ENCODE measurements around the gene CHST9. TPM values are rescaled to one million over a fixed set of nuclear protein-coding genes. Genes with fewer than 3 reads are reported as not detected.
"Not testable (repeated sequence)": the region's sequence is repeated elsewhere in the genome, so short reads cannot be mapped to it uniquely, and the experiment has no call there.

Gene CHST9
- total RNA-seq, 4 donors from 2014 or later: 0.16 to 0.80 (median 0.41) TPM; not detected in 1

- Histone ChIP-seq H3K27me3 (no peaks in the 10 kb centered on the region), H3K4me1 (no peaks in the 10 kb centered on the region), H3K36me3 (no peaks in the 10 kb centered on the region), H3K4me3 (no peak overlapping the region), H3K9me3 (no peaks in the 10 kb centered on the region), H3K27ac (no peak overlapping the region)
- no peak for DNase-seq
- in situ Hi-C loops (cut with MboI; ENCODE audit: low pct_ligation_motif_present in 1 of 4, low pct_unique_long_range_greater_than_20kb in 1 of 4, low sequenced_read_pairs in 3 of 4): no loop called here
- TF ChIP-seq POLR2A (IDR thresholded peaks at IDR 0.05) (no peak), POLR2AphosphoS5 (IDR thresholded peaks at IDR 0.05) (no peak), EP300 (IDR thresholded peaks at IDR 0.05; ENCODE audit: low read depth) (no peak)
- TF ChIP-seq, protein P1, sequence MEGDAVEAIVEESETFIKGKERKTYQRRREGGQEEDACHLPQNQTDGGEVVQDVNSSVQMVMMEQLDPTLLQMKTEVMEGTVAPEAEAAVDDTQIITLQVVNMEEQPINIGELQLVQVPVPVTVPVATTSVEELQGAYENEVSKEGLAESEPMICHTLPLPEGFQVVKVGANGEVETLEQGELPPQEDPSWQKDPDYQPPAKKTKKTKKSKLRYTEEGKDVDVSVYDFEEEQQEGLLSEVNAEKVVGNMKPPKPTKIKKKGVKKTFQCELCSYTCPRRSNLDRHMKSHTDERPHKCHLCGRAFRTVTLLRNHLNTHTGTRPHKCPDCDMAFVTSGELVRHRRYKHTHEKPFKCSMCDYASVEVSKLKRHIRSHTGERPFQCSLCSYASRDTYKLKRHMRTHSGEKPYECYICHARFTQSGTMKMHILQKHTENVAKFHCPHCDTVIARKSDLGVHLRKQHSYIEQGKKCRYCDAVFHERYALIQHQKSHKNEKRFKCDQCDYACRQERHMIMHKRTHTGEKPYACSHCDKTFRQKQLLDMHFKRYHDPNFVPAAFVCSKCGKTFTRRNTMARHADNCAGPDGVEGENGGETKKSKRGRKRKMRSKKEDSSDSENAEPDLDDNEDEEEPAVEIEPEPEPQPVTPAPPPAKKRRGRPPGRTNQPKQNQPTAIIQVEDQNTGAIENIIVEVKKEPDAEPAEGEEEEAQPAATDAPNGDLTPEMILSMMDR (IDR thresholded peaks at IDR 0.05): no peak
- intact Hi-C loops (cut with DNase I; ENCODE audit: low total_unique reads): no loop called here
- WGBS, 2 donors (ENCODE audit: low coverage in 1 of 2): 0% methylated on average over 1 of the region's 1 CpG; no CpG with 5 or more reads in 1 of the 2 donors
These were observed 254.5 kb downstream of the CHST9 start for GRCh38 chr18:26930630-26931029.

DNA sequence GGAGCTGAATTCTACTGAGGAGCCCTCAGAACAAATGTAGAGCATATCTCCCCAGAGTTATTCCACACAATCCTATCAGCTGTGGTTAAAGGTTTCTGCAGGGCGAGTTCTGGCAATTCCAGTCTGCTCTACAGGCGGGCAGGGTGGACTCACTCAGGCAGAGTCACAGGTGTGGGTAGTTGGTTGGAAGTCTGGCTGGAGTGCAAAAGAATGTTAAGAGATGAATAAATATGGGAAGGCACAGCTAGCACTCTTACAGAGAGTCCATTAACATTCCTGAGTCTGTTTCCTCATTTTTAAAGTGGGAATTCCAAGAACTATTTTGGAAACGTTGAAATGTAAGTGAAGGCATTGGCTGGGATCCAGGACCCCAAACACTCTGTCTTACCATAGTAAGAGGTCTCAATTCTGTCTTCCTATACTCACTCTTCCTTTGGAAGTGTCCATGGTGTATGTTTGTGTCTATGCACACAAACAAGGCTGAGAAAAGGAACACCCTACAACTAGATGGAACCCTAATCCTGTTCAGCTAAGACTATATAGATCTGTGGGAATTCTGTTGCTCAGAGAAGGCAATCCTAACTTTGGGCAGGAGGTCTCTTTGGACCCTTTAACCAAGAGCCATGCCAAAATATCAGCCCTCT, 256.3 kb downstream of the CHST9 start:
- in situ Hi-C loops (cut with MboI; ENCODE audit: low pct_ligation_motif_present in 1 of 4, low pct_unique_long_range_greater_than_20kb in 1 of 4, low sequenced_read_pairs in 3 of 4): no loop called here
- Histone ChIP-seq H3K4me3 (no peak overlapping the region), H3K9me3 (no peaks in the 10 kb centered on the region), H3K27ac (no peak overlapping the region), H3K4me1 (no peaks in the 10 kb centered on the region), H3K27me3 (no peaks in the 10 kb centered on the region), H3K36me3 (no peaks in the 10 kb centered on the region)
- WGBS, 2 donors (ENCODE audit: low coverage in 1 of 2): 61 to 83% methylated on average over 3 of the region's 3 CpGs
- DNase-seq: no peak
- TF ChIP-seq POLR2A (IDR thresholded peaks at IDR 0.05) (no peak), EP300 (IDR thresholded peaks at IDR 0.05; ENCODE audit: low read depth) (no peak), POLR2AphosphoS5 (IDR thresholded peaks at IDR 0.05) (no peak)
- TF ChIP-seq, protein P1 (IDR thresholded peaks at IDR 0.05): no peak
- intact Hi-C loops (cut with DNase I; ENCODE audit: low total_unique reads): no loop called here

GRCh38 chr18:26927822-26928221, 257.3 kb downstream of the CHST9 start:
- H3K27me3 ChIP-seq; in situ Hi-C loops (cut with MboI; ENCODE audit: low pct_ligation_motif_present in 1 of 4, low pct_unique_long_range_greater_than_20kb in 1 of 4, low sequenced_read_pairs in 3 of 4); H3K4me3 ChIP-seq; intact Hi-C loops (cut with DNase I; ENCODE audit: low total_unique reads); H3K9me3 ChIP-seq; H3K36me3 ChIP-seq; H3K4me1 ChIP-seq; DNase-seq; H3K27ac ChIP-seq: not testable (repeated sequence)
- WGBS, 2 donors (ENCODE audit: low coverage in 1 of 2): 42 to 62% methylated on average over 4 to 8 of the region's 8 CpGs

DNA sequence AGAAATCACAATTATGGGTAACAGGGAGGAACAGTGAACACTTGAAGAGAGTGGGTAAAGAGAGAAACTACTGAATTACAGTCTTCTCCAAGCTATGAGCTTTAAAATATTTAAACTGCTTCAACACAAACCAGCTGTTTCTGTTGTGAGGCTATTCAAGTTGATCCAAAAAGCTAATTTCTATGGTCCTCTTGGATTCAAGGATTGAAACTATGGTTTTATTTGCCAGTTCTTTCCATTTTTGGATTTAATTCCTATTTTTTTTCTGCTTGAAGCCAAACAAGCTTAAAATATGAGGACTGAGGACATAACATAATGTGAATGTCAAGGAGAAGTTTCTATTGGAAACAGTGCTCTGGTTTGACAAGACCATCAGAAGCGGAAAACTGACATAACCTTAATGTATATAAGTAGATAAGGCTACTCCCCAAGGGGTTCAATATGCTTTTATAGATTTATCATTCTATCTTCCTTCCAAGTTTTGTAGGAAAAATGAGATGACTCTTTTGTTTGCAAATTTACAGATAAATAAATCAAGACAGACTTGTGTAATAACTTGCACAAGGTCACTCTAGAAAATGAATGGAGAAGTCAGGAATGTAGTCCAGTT, 258.9 kb downstream of the CHST9 start:
- H3K36me3 ChIP-seq: no peaks in the 10 kb centered on the region
- no peak overlapping the region for H3K27ac ChIP-seq
- no peaks in the 10 kb centered on the region for H3K27me3 ChIP-seq
- in situ Hi-C loops (cut with MboI; ENCODE audit: low pct_ligation_motif_present in 1 of 4, low pct_unique_long_range_greater_than_20kb in 1 of 4, low sequenced_read_pairs in 3 of 4) (no loop called here), intact Hi-C loops (cut with DNase I; ENCODE audit: low total_unique reads) (no loop called here)
- no peaks in the 10 kb centered on the region for H3K9me3 ChIP-seq
- no peak for TF ChIP-seq POLR2AphosphoS5 (IDR thresholded peaks at IDR 0.05)
- no peak for TF ChIP-seq EP300 (IDR thresholded peaks at IDR 0.05; ENCODE audit: low read depth)
- TF ChIP-seq POLR2A (IDR thresholded peaks at IDR 0.05): no peak
- TF ChIP-seq, protein P1 (IDR thresholded peaks at IDR 0.05): no peak
- DNase-seq: no peak
- 55 to 71% methylated on average over 1 of the region's 1 CpG for WGBS, 2 donors (ENCODE audit: low coverage in 1 of 2)
- H3K4me3 ChIP-seq: no peak overlapping the region
- no peaks in the 10 kb centered on the region for H3K4me1 ChIP-seq

Measured in transverse colon (tissue), 4 donors.